Activated CD4-positive, alpha-beta T cell treated with anti-CD3 and anti-CD28 coated beads for 1 hour (primary cell): ENCODE measurements around the gene SRSF5.
"Not testable (repeated sequence)": the region's sequence is repeated elsewhere in the genome, so short reads cannot be mapped to it uniquely, and the experiment has no call there.

Experiments used
- DNase-seq: peaks from one replicate; pipeline ENCODE4 v3.0.0-alpha.2; 2020

The SRSF5 gene

DNA sequence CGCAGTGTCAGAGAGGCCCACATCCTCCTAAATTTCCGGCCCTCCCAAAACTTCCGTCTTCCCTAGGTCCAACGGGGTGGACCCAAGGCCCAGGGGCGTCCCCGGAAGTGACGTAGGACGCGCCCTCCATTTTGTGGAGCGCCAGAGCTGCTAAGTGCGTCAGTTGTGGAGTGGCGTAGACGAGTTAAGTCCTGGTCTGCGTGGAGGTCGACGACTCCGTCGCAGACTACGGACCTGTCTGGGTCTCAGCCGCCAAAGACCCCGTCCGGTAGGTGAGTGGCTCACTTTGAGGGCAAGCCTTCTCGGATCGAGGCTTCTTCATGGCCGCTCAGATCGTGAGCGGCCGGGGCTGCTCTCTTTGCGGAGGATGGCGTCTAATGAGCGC lies at the start of gene SRSF5:
Gene SRSF5, plus strand, starts transcription at position 159 of the 385 bp plus-strand sequence. CDS start 1,015 bp downstream, outside the sequence.
- DNase-seq, result peak; percentile 90

- not testable (repeated sequence) for DNase-seq
These were observed 48.3 kb upstream of the SRSF5 start for GRCh38 chr14:69718614-69719013.

DNA sequence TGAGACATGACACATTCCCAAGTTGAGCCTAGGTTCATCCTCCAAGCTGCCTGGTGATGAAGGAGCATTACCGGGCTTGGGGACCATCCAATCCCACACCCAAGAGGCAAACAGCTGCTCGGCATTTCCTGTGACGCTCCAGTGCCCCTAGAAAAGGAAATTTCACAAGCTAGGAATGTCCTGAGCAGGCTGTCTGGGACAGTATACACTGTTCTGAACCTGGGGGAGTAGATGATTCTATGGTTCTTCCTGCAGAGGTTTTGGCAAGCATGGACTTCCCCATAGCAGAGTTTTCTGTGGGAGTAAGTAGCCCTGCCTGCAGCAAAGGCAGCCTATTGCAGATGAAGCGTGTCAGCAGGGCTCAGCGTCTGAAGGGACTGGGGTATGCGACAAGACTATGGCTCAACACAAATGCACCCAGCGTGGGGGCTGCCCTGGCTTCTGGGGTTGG lies 47.4 kb upstream of the SRSF5 start:
- DNase-seq, result no peak

GRCh38 chr14:69720912-69721311 lies 46.0 kb upstream of the SRSF5 start:
- DNase-seq, result no peak

DNA sequence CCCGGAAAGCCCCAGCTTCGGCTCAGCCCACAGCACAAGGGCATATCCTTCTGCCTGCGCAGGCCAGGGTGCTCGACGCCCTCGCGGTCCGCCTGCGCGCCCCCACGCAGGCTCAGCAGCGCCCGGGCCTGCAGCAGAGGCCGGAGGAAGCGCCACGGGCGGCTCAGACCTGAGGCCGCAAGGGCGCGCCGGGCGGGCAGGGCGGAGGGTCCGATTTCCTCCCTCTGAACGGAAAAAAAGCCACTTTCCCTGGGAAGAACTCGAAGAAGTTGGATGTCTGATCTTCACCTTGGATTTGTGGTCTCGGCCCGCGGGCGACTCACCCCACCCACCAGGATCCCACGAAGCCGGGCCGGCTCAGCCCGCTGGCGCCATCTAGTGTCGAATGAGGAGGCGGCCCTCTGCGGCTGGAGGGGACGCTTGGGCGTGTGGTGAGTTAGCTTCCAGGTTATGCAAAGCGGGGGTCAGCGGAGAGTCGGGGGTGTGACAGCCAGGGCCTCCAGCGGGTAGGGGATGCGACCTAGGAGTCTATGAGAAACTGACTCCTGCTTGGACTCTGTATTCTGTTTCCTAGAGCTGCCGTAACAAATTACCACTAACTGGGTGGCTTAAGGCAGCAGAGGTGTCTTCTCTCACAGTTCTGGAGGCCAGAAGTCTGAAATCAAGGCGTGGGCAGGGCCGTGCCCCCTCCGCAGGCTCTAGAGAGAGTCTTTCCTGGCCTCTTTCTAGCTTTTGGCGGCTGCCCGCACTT lies 40.0 kb upstream of the SRSF5 start:
- DNase-seq, result peak; percentile 76

- DNase-seq, result no peak
These were observed 39.1 kb upstream of the SRSF5 start for GRCh38 chr14:69727860-69728259.

DNA sequence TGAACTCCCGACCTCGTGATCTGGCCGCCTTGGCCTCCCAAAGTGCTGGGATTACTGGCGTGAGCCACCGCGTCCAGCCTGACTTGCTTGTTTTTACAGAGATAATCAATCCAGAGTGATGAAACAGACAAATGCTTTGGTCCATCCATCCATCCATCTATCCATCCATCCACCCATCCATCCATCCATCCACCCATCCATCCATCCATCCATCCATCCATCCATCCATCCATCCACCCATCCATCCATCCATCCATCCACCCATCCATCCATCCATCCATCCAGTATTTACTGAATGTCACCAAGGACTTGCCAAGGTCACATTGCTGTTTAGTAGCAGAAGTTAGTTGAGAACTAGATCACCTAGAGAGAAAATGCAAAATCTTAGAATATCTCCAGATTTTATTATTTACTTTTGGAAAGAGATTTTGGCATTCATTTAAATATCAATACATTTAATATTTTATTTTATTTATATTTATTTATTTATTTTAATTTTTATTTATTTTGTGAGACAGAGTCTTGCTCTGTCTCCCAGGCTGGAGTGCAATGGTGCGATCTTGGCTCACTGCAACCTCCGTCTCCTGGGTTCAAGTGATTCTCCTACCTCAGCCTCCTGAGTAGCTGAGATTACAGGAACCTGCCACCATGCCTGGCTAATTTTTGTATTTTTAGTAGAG lies 34.9 kb upstream of the SRSF5 start:
- DNase-seq, result not testable (repeated sequence)

DNA sequence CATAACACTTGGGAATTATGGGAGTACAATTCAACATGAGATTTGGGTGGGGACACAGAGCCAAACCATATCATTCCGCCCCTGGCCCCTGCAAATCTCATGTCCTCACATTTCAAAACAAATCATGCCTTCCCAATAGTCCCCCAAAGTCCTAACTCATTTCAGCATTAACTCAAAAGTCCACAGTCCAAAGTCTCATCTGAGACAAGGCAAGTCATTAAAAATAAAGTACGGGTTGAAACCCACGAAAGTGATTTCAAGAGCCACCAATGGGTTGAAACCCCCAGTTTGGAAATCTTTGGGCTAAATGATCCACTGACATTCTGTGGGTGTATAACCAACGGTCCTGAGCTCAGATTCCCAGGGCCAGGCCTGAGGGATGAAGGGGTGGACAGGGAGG lies 30.5 kb upstream of the SRSF5 start:
- DNase-seq, result not testable (repeated sequence)

DNA sequence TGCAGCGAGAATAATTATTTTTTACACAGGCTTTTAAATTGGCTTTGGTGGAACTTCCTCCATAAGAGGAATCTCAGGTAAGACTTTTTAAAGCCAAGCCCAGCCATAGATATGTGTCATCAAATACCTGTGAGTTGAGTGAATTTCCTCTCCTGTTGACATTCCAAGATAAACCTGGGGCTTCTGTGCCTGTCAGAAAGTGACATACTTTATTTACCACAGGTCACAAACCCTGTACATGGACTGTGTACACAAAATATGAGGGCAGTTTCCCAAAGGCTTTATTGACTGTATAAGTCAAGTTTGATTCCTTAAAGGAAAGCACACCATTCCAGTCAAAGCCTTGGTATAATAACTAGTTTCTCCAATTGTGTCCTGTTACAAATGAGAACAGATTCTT lies 25.9 kb upstream of the SRSF5 start:
- DNase-seq, result no peak

DNA sequence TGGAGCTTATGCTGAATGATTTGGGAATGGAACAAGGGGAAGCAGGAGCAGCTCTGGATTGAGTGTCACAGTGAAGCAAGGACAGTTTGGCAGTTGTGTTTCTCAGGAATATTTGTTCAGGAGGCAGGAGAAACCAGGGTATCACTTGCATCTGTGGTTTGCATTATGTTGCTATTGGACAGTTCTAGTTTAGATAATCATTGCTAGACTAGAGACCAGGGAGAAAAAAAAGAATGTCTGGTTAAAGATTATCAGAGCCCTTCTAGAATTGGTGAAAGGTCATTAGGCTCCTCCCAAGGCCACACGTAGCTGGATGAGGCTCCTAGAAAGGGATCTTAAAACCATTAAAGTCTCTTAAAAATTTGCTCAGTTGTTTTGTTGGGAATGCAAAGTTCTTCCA lies 17.0 kb upstream of the SRSF5 start:
- DNase-seq, result no peak

DNA sequence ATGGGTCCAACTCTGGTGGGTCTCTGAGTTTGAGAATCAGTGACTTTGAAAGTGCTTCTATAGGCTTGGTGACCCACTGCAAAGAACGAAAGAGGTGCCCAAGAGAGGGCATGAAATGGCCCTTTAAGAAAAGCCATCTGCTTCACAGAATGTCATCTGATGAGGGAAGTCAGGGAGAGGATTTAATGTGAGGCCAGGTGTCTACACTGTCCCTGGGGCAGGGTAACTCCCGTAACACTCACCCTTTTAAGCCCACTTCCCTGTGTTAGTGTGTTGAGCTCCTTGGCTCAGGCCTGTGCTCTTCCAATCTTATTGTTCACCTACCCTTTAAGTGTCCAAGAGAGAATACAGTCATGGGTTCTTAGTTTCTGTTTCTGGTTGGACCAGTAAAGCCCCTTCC lies 16.4 kb upstream of the SRSF5 start:
- no peak for DNase-seq

DNA sequence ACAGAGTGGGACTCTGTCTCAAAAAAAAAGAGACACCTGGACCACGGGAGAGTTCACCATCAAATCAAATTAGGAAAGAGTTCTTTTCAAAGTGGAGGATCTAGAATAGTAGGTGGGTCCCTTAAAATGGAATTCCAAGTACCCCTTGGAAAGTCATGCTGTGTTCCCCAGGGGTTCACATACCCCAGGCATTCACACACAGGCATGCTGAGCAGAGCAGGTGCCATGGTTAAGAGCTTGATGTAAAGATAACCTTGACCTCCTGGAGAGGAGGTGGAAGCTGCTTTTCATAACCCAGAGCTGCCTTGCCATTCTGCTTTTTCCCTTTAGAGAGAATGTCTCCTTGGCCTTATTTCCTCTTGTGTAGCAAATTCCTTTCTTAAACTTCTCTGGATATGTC lies 14.2 kb upstream of the SRSF5 start:
- DNase-seq, result no peak

GRCh38 chr14:69753860-69754259 lies 13.1 kb upstream of the SRSF5 start:
- no peak for DNase-seq

DNA sequence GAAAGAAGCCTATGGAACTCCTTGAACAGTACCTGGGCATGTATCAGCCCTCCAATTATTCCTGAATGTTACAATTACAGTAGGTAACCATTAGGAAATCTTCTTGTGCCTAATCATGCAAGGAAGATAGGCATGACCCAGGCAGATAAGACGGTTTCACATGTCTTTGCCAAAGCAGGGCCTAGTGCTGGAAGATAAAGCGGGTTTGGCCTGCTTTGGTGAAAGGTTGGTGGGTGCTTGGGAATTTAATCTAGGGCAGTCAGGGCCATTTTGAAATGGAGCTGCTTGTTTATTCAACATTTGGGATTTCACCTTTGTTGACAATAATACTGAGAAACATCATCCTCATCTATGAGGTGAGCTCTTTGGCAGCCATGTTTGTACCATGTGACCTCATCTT lies 12.5 kb upstream of the SRSF5 start:
- DNase-seq, result no peak

DNA sequence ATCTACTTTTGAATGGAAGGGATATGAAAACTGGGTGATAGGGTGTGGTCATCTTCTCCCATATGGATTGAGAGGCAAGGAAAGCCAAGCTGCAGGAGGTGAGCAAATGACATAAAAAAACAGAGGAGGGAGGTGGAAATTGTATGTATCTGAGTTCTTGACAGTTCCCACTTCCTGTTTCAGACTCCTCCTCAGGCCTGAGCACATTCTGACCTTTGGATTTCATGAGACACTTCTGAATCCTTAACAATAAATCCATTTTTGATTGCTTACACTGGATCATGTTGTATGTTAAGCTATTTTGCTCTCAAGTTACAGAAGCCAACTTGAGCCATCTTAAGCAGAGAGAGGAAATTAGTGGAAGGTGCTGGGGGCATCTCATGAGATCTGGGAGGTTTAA lies 11.6 kb upstream of the SRSF5 start:
- DNase-seq, result no peak

- no peak for DNase-seq
These were observed 11.2 kb upstream of the SRSF5 start for GRCh38 chr14:69755784-69756183.

GRCh38 chr14:69756298-69756697 lies 10.6 kb upstream of the SRSF5 start:
- DNase-seq, result no peak

GRCh38 chr14:69760810-69761209 lies 6.1 kb upstream of the SRSF5 start:
- DNase-seq, result no peak

- no peak for DNase-seq
These were observed 3.0 kb upstream of the SRSF5 start for GRCh38 chr14:69763761-69764510.

DNA sequence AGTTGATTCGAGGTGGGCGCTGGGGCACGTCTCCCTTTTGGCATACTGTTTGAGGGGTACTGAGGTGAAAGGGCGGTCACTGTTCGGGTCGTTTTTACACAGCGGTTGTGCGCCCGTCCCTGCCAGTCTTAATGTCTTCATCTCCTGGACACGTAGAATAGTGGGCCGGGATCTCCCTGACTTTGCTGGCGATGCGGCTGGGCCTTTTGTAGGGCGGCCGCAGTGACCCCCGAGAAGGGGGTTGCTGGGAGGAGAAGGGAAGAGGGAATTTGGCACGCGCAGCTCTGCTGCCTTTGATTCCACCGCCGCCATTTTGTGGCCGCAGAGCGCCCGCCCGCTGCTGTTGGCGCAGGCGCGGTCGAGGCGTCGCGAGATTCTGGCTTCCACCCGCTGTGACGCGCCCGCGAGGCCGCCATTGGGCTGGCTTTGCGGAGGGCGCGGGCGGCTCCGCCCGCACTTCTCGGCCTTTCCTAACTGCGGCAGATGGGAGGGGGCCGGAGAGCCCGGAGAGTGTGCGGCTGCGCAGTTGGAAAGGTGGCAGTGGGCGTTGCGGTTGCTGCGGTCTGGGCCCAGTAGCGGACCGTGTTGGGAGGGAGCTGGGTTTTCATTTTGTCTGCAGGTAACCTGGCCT lies 542 bp downstream of the SRSF5 start:
- DNase-seq, result peak; percentile 80

DNA sequence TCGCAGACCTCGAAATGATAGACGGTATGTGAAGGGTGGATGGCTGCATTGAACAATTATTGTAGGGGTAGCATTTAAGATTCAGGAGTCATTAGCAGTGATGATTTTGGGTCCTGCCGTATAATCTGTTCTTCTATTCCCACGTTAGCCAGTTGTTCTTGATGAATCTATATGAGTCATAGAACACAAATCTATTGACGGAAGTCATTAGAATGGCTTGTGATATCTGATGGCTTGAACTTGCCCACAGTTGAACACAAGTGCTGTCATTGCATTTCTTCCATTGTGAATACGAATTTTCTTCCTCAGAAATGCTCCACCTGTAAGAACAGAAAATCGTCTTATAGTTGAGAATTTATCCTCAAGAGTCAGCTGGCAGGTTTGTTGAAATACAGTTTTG lies 1.9 kb downstream of the SRSF5 start:
- no peak for DNase-seq

DNA sequence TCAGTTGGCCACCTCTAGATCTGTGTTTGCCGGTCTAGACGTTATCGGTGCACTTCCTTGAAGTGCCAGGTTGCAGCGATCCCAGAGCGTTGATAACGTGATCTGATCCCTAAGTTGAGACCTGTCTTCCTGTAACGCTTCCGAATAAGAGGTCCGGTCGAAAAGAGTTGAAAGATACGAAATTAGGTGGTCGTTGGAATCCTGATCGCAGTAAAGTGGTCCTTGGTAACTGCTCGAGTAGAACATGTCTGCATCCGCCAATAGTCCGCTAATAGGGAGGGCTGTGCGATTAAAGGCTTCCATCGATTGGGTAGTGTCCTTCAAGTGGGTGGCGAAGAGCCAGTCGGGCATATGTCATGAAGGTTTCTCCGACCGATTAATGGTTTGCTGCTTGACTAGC lies 2.7 kb downstream of the SRSF5 start:
- no peak for DNase-seq

GRCh38 chr14:69770559-69770958 lies 3.6 kb downstream of the SRSF5 start:
- no peak for DNase-seq
